ENCODE results near the gene GEMIN5.

GEMIN5 gene

DNA sequence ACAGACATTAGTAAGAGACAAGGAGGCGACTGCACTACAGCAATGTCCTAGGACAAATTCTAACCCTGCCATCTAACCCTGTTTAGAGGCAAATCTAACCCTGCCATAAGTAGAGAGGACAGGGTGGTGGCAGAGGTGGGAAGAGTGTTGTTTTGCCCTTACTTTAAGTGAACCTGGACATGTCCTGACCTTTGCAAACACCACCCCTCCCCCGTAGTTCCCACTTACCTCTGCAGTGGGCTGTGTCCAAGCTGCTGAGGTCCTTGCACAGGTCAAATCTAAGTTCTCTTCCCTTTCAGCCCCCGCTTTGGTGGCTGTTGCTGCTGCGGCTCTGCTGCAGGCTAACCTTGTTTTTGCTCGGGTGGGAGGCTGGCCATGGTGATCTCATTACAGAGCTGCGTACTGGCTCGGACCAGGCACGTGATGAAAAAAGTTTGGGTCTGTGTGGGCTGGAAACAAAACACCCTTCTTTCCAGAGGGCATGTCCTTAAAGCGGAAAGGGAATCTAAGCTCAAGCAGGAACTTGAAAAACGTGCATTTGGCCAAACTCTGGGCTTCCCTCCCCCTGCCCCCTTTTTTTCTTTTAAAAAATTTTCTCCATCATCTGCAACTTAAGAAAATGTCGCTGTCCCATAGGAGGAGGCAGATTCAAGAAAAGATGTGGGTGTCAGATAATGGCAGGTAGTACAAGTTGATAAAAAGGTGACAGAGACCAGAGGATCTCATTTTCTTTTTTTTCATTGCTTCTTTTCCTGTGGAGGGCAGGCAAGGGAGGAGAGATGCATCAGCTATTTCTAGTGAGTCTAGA is 87.6 kb downstream of the GEMIN5 start, which contains the start of gene FAXDC2:
TSS of gene FAXDC2 (minus strand) at position 349 of the 808 bp plus-strand sequence. CDS start 12,425 bp downstream, outside the sequence.
- peak; percentile 86 for DNase-seq (ENCODE audit: low read depth, low spot score)

DNA sequence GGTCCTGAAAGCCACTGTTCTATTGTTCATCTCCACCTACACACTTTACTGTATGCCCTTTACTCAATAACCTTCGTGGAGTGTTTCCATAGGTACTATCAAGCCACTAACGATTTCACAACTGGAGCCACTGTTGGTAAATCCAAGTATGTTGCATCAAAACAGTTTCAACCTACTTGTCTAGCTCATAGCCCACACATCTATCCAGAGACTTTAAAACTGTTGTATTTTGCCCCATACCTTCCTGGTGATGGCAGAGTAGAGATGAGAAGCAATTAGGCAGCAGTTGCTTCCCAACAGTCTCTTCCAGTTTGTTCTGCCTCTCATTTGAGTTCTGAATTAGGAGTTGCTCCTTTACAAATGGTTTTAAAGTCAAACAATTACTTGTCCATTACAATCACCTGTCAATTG is 88.2 kb downstream of the GEMIN5 start:
- peak; percentile 33 for DNase-seq (ENCODE audit: low read depth, low spot score)

- DNase-seq (ENCODE audit: low read depth, low spot score) = no peak
Measured at GRCh38 chr5:154849264-154849785, 88.7 kb downstream of the GEMIN5 start.

- no peak for DNase-seq (ENCODE audit: low read depth, low spot score)
Measured at GRCh38 chr5:154844809-154845208, 93.2 kb downstream of the GEMIN5 start.

GRCh38 chr5:154842689-154843530 is 95.1 kb downstream of the GEMIN5 start:
- DNase-seq (ENCODE audit: low read depth, low spot score) = no peak

DNA sequence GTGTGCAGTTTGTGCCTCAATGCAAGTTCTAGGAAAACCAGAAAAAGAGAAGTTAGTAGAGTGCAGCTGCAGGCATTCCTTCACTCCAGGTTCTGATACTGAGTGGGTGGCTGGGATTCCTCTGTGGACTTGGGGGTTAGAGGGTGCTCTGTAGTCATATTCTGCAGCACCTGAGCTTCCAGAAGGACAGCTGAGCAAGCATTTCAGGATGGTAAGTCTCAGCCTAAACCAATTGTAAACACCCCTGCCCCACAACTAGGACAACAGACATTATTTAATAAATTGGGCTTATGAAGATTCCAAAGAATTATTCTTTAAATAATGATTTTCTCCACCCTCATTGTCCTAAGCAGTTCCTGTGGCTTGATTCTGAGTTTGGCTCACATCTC is 96.7 kb downstream of the GEMIN5 start:
- DNase-seq (ENCODE audit: low read depth, low spot score) = no peak

DNA sequence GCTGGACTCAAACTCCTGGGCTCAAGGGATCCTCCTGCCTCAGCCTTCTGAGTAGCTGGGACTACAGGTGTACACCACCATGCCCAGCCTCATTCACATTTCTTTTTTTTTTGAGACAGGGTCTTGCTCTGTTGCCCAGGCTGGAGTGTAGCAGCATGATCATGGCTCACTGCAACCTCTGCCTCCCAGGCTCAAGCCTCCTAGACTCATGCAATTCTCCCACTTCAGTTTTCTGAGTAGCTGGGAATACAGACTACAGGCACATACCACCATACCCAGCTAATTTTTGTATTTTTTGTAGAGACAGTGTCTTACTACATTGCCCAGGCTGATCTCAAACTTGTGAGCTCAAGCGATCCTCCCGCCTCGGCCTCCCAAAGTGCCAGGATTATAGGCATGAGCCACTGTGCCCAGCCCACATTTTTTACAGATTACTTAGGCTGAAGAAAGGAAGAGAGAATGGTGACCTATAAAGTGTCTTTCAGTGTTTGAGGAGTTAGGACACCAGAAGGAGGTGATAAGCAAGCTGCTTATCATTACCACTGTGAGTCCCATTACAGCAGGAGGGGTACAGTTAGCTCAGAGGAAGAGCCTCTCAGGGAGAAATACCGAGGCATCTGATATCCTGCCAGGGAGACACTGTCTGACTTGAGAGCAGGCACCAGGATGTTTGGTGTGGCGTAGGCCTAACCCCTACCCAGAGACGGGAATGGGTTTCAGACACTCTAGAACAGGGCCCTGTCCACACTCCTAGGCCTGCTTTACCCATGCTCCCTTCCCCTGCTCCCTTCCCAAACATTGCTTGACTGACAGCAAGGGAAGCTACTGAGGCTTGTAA is 97.4 kb downstream of the GEMIN5 start:
- DNase-seq (ENCODE audit: low read depth, low spot score) = no peak

Data from astrocyte of the hippocampus (primary cell).